HCT116 (cell line): ENCODE measurements around the gene ABCC2.

ENCODE experiments used
- CEBPB ChIP-seq: IDR thresholded peaks from 2 replicates; pipeline ENCODE4 v1.6.1; 2012; ENCODE audit warnings: low read depth
- CTCF ChIP-seq, 3 experiments: fragments of 200-600 bp in 1 of 3; sonication (generic) in 1 of 3; IDR thresholded peaks in 2 of 3; conservative IDR thresholded peaks in 1 of 3; 2 replicates each; pipeline ENCODE4 v1.5.1; 2012 to 2017; ENCODE audit warnings: low read depth in 2 of 3, low read length in 2 of 3, antibody characterized with exemption in 1 of 3, borderline replicate concordance in 1 of 3, control low read depth in 1 of 3, mild to moderate bottlenecking in 1 of 3, mixed read lengths in 1 of 3, mixed run types in 1 of 3, moderate library complexity in 1 of 3; ENCODE audit not compliant: insufficient read depth in 1 of 3
- EZH2phosphoT487 ChIP-seq: fragments of 200-600 bp; IDR thresholded peaks from 2 replicates; pipeline ENCODE4 v1.6.1; 2018; ENCODE audit warnings: antibody characterized with exemption, borderline replicate concordance
- JUND ChIP-seq: IDR thresholded peaks from 2 replicates; pipeline ENCODE4 v1.6.1; 2012
- POLR2A ChIP-seq: IDR thresholded peaks from 2 replicates; pipeline ENCODE4 v1.7.0; 2011; ENCODE audit warnings: borderline replicate concordance; ENCODE audit not compliant: insufficient read depth, insufficient read length; ENCODE audit errors: extremely low read depth
- REST ChIP-seq: IDR thresholded peaks from 2 replicates; pipeline ENCODE4 v1.6.1; 2012; ENCODE audit warnings: low read depth

- TF ChIP-seq CEBPB (no peak), POLR2A (no peak), CTCF (IDR thresholded peaks at IDR 0.05 in 2 of 3, conservative IDR thresholded peaks at IDR 0.05 in 1 of 3; ENCODE audit: borderline replicate concordance in 1 of 3, insufficient read depth in 1 of 3, low read depth in 2 of 3, low read length in 2 of 3) (no peak), REST (no peak), EZH2phosphoT487 (no peak), JUND (no peak)
Observed at GRCh38 chr10:99870123-99870730, 87.8 kb downstream of the ABCC2 start.
